Fibroblast of villous mesenchyme (primary cell): ENCODE data around the gene SPATA45. TPM values are rescaled to one million over a fixed set of nuclear protein-coding genes. Genes with fewer than 3 reads are reported as not detected.

Source experiments
- DNase-seq: peaks from one replicate; pipeline ENCODE4 v3.0.0-alpha.2; 2010; ENCODE audit warnings: low read depth
- H3K4me3 ChIP-seq: 2 replicates; pipeline ENCODE4 v1.5.1; 2011; ENCODE audit warnings: low read depth, mild to moderate bottlenecking, low read length
- total RNA-seq: library from RNA; depleted of rRNA; stranded (reverse); fragments of >200 nt; gene quantifications from 2 replicates; pipeline ENCODE4 v1.2.3, GENCODE V29; 2012
- TF ChIP-seq, protein P1 (sequence below): IDR thresholded peaks from 2 replicates; pipeline ENCODE4 v1.5.1; 2012; ENCODE audit warnings: low read depth, mild to moderate bottlenecking, low read length; ENCODE audit not compliant: insufficient read depth

SPATA45 gene
- 0.43 TPM in 1 of 2 replicates, not detected in the other for total RNA-seq

DNA sequence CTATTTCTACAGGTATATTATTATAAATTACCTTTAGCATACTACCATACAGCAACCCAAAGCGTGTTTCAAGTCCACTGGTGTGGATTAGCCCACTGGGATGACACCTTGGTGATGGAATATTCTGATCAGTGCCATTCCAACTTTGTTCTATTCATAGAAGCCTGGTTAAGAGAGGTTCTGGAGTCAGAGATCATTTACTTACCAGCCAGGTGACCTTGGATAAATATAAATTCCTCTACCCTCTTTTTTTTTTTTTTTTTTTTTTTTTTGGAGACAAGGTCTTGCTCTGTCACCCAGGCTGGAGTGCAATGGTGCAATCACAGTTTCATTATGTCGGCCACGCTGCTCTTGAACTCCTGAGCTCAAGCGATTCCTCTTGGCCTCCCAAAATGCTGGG, at the start of gene SPATA45:
Gene SPATA45, minus strand, starts transcription at position 101 of the 400 bp plus-strand sequence. CDS start 11,500 bp downstream, outside the sequence.
- no peak within 1 kb of the TSS for H3K4me3 ChIP-seq
- TF ChIP-seq, protein P1, sequence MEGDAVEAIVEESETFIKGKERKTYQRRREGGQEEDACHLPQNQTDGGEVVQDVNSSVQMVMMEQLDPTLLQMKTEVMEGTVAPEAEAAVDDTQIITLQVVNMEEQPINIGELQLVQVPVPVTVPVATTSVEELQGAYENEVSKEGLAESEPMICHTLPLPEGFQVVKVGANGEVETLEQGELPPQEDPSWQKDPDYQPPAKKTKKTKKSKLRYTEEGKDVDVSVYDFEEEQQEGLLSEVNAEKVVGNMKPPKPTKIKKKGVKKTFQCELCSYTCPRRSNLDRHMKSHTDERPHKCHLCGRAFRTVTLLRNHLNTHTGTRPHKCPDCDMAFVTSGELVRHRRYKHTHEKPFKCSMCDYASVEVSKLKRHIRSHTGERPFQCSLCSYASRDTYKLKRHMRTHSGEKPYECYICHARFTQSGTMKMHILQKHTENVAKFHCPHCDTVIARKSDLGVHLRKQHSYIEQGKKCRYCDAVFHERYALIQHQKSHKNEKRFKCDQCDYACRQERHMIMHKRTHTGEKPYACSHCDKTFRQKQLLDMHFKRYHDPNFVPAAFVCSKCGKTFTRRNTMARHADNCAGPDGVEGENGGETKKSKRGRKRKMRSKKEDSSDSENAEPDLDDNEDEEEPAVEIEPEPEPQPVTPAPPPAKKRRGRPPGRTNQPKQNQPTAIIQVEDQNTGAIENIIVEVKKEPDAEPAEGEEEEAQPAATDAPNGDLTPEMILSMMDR: no peak
- DNase-seq: no peak

DNA sequence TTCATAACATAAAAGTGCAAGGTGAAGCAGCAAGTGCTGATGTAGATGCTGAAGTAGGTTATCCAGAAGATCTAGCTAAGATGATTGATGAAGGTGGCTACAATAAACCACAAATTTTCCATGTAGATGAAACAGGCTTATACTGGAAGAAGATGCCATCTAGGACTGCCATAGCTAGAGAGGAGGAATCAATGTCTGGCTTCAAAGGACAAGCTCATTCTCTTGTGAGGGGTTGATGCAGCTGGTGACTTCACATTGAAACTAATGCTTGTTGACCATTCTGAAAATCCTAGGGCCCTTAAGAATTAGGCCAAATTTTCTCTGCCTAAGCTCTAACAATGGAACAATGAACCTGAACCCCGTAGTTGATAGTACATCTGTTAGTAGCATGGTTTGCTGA, 44.7 kb upstream of the SPATA45 start:
- no peak for DNase-seq
- TF ChIP-seq, protein P1: no peak
- H3K4me3 ChIP-seq: no peak overlapping the region

DNA sequence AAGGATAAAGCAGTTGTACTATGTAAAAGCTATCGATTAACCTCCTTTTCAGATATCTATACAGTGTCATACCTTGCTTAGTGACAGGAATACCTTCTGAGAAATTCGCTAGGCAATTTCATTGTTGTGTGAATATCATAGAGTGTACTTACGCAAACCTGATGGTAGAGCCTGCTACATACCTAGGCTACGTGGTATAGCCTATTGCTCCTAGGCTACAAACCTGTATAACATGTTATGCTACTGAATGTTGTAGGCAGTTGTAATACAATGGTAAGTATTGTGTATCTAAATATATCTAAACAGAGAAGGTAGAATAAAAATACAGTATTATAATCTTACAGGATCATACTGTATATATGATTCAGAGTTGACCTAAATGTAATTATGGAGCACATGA, 37.1 kb upstream of the SPATA45 start:
- no peak overlapping the region for H3K4me3 ChIP-seq
- DNase-seq: no peak
- TF ChIP-seq, protein P1: no peak

DNA sequence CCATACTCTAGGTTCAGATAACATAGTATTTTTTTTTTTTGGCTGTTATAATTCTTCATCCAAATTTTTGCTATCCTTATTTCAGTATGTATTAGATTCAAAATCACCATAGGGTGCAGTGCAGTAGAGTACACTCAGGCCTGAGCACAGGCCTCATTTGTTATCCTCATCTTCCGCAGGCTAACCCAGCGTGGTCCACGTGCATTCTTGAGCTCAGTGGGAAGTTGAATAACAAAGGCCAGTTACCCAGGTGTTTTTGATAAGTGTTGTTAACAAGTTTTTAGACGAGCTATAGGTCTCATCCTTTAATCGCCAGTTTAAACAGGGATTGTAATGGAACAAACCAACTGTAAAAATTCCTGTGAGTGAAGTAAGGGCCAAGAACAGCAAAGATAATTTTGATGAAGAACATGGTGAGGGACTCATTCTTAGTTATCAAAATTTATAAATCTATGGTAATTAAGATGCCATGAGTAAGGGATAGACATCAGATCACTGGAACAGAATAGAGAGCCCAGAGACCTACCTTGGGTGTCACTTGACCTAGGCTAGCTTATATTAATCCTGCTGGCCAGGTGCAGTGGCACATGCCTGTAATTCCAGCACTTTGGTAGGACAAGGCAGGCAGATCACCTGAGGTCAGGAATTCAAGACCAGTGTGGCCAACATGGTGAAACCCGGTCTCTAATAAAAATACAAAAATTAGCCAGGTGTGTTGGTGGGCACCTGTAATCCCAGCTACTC, 32.7 kb upstream of the SPATA45 start:
- DNase-seq: no peak
- H3K4me3 ChIP-seq: no peak overlapping the region
- TF ChIP-seq, protein P1: no peak

DNA sequence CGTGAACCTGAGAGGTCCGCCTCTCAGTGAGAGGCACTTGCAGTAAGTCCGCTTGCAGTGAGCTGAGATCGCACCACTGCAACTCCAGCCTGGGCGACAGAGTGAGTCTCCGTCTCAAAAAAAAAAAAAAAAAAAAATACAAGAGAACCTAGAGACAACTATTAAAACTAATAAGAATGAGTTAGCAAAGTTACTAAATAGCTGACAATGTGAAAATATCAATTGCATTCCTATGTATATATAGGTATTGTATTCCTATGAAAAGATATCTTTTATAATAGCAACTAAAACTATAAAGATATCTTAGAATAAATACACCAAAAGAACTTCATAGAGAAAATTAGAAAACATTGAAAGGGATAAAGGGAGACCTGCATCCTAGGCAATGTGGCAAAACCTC, 31.0 kb upstream of the SPATA45 start:
- TF ChIP-seq, protein P1: no peak
- DNase-seq: no peak
- no peak overlapping the region for H3K4me3 ChIP-seq

DNA sequence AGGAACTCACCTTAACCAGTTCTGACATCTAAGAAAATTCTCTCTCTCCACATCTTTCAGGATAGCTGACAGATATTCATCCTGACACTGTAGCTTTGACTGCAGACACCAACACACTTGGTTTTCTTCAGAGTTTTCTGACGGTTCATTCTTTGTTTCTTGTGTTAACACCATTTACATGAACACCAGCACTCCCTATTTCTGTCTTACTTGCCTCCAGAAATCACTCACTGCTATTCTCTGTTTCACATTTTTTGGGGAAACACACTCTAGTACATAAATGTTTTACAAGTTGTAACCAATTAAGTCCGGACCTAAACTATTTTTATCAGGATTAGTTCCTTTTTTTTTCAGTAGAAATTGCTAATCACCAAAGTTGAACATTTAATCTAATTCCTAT, 26.1 kb upstream of the SPATA45 start:
- DNase-seq: no peak

More for the DNA sequence above, 26.1 kb upstream of the SPATA45 start:
- H3K4me3 ChIP-seq: no peak overlapping the region
- TF ChIP-seq, protein P1: no peak
